H9 (cell line): Measurements from ENCODE around the gene ADAMTS2. TPM values are rescaled to one million over a fixed set of nuclear protein-coding genes. Genes with fewer than 3 reads are reported as not detected.

Source experiments
- DNase-seq: peaks from one replicate; pipeline ENCODE4 v3.0.0-alpha.2; 2017
- H2AFZ ChIP-seq: one replicate; pipeline ENCODE4 v1.6.1; 2013; ENCODE audit warnings: mild to moderate bottlenecking, low read length, control low read depth, moderate library complexity
- H2AK5ac ChIP-seq: 2 replicates; pipeline ENCODE4 v1.6.1; 2013; ENCODE audit warnings: low read length, control low read depth, mixed read lengths; ENCODE audit not compliant: insufficient read length
- H2BK120ac ChIP-seq: one replicate; pipeline ENCODE4 v1.6.1; 2013; ENCODE audit warnings: low read depth, mild to moderate bottlenecking, low read length, control low read depth, inconsistent platforms; ENCODE audit not compliant: poor library complexity, severe bottlenecking
- H2BK12ac ChIP-seq: 2 replicates; pipeline ENCODE4 v1.6.1; 2013; ENCODE audit warnings: low read length, control low read depth, mixed read lengths, low read depth; ENCODE audit not compliant: insufficient read length
- H2BK15ac ChIP-seq: 2 replicates; pipeline ENCODE4 v1.6.1; 2013; ENCODE audit warnings: low read depth, low read length, control low read depth
- H2BK20ac ChIP-seq: one replicate; pipeline ENCODE4 v1.6.1; 2013; ENCODE audit warnings: low read depth, mild to moderate bottlenecking, low read length, control low read depth, inconsistent platforms; ENCODE audit not compliant: poor library complexity, severe bottlenecking
- H2BK5ac ChIP-seq: 2 replicates; pipeline ENCODE4 v1.6.1; 2013; ENCODE audit warnings: low read length, control low read depth, mixed read lengths; ENCODE audit not compliant: insufficient read length
- H3K14ac ChIP-seq: 2 replicates; pipeline ENCODE4 v1.6.1; 2013; ENCODE audit warnings: low read length, control low read depth; ENCODE audit not compliant: insufficient read depth
- H3K18ac ChIP-seq: 2 replicates; pipeline ENCODE4 v1.6.1; 2013; ENCODE audit warnings: low read depth, mild to moderate bottlenecking, mixed read lengths, low read length, control low read depth; ENCODE audit not compliant: insufficient read length
- H3K23ac ChIP-seq: 2 replicates; pipeline ENCODE4 v1.6.1; 2013; ENCODE audit warnings: low read length, control low read depth, mixed read lengths, low read depth; ENCODE audit not compliant: insufficient read length
- H3K23me2 ChIP-seq: 2 replicates; pipeline ENCODE4 v1.6.1; 2013; ENCODE audit warnings: low read depth, mild to moderate bottlenecking, mixed read lengths, low read length, control low read depth; ENCODE audit not compliant: insufficient read length, poor library complexity, severe bottlenecking
- H3K27ac ChIP-seq: 2 replicates; pipeline ENCODE4 v1.5.1; 2013; ENCODE audit warnings: low read length, control low read depth, mixed read lengths, low read depth; ENCODE audit not compliant: insufficient read length
- H3K27me3 ChIP-seq: 2 replicates; pipeline ENCODE4 v1.6.1; 2013; ENCODE audit warnings: low read length, control low read depth, inconsistent platforms; ENCODE audit not compliant: insufficient read depth
- H3K4ac ChIP-seq: 2 replicates; pipeline ENCODE4 v1.6.1; 2013; ENCODE audit warnings: low read depth, mild to moderate bottlenecking, control low read depth, inconsistent platforms, low read length, moderate library complexity
- H3K4me1 ChIP-seq: 2 replicates; pipeline ENCODE4 v1.6.1; 2013; ENCODE audit warnings: low read length, control low read depth, inconsistent platforms; ENCODE audit not compliant: insufficient read depth
- H3K4me2 ChIP-seq: 2 replicates; pipeline ENCODE4 v1.6.1; 2013; ENCODE audit warnings: low read length, control low read depth, mixed read lengths; ENCODE audit not compliant: insufficient read length, insufficient read depth
- H3K56ac ChIP-seq: 2 replicates; pipeline ENCODE4 v1.6.1; 2013; ENCODE audit warnings: low read depth, mild to moderate bottlenecking, mixed read lengths, low read length, control low read depth; ENCODE audit not compliant: insufficient read length
- H3K79me1 ChIP-seq: 2 replicates; pipeline ENCODE4 v1.6.1; 2013; ENCODE audit warnings: low read depth, mild to moderate bottlenecking, moderate library complexity, low read length, control low read depth, inconsistent platforms; ENCODE audit not compliant: insufficient read depth, poor library complexity, severe bottlenecking
- H3K79me2 ChIP-seq: 2 replicates; pipeline ENCODE4 v1.6.1; 2013; ENCODE audit warnings: low read length, control low read depth, inconsistent platforms; ENCODE audit not compliant: insufficient read depth
- H3K9ac ChIP-seq: 2 replicates; pipeline ENCODE4 v1.6.1; 2013; ENCODE audit warnings: low read length, control low read depth, mixed read lengths; ENCODE audit not compliant: insufficient read length; ENCODE audit errors: extremely low read depth
- H3K9me3 ChIP-seq: one replicate; pipeline ENCODE4 v1.6.1; 2013; ENCODE audit warnings: low read depth, low read length, inconsistent platforms; ENCODE audit not compliant: control insufficient read depth
- H3T11ph ChIP-seq: one replicate; pipeline ENCODE4 v1.6.1; 2013; ENCODE audit warnings: mild to moderate bottlenecking, low read length, control low read depth, inconsistent platforms
- H4K20me1 ChIP-seq: one replicate; pipeline ENCODE4 v1.6.1; 2013; ENCODE audit not compliant: control insufficient read depth, insufficient read length, insufficient read depth
- H4K5ac ChIP-seq: 2 replicates; pipeline ENCODE4 v1.6.1; 2013; ENCODE audit warnings: low read depth, mild to moderate bottlenecking, mixed read lengths, low read length, control low read depth; ENCODE audit not compliant: insufficient read length
- H4K8ac ChIP-seq: replicated peaks from 2 replicates; pipeline ENCODE4 v1.6.1; 2013; ENCODE audit warnings: low read length, control low read depth, mixed read lengths, low read depth; ENCODE audit not compliant: insufficient read length
- H4K91ac ChIP-seq: 2 replicates; pipeline ENCODE4 v1.6.1; 2013; ENCODE audit warnings: low read depth, mild to moderate bottlenecking, moderate library complexity, mixed read lengths, low read length, control low read depth; ENCODE audit not compliant: insufficient read length
- H3K27ac Mint-ChIP-seq, 3 experiments: 2 replicates in 2 of 3; 3 replicates in 1 of 3; pipeline ENCODE4 v1.8.0; 2020 to 2021; ENCODE audit warnings: mixed read lengths in 3 of 3, mild to moderate bottlenecking in 1 of 3, moderate library complexity in 1 of 3
- H3K27me3 Mint-ChIP-seq: 2 replicates; pipeline ENCODE4 v1.8.0; 2021; ENCODE audit warnings: low read depth, mild to moderate bottlenecking, moderate library complexity, mixed read lengths
- H3K36me3 Mint-ChIP-seq, 3 experiments: 2 replicates in 2 of 3; 3 replicates in 1 of 3; pipeline ENCODE4 v1.8.0; 2020 to 2021; ENCODE audit warnings: low read depth in 3 of 3, mixed read lengths in 3 of 3; ENCODE audit not compliant: insufficient read depth in 1 of 3
- H3K4me1 Mint-ChIP-seq, 2 experiments: 2 replicates each; pipeline ENCODE4 v1.8.0; 2020; ENCODE audit warnings: mixed read lengths in 2 of 2
- H3K4me3 Mint-ChIP-seq, 2 experiments: 2 replicates in 1 of 2; 3 replicates in 1 of 2; pipeline ENCODE4 v1.8.0; 2020 to 2021; ENCODE audit warnings: mild to moderate bottlenecking in 2 of 2, mixed read lengths in 2 of 2, moderate library complexity in 1 of 2
- H3K9me3 Mint-ChIP-seq, 2 experiments: 2 replicates in 1 of 2; 3 replicates in 1 of 2; pipeline ENCODE4 v1.8.0; 2020; ENCODE audit warnings: mild to moderate bottlenecking in 2 of 2, mixed read lengths in 2 of 2, moderate library complexity in 1 of 2
- CTCF ChIP-seq: fragments of 200-600 bp; sonication (generic); conservative IDR thresholded peaks from 3 replicates; pipeline ENCODE4 v1.8.0; 2021; ENCODE audit warnings: antibody characterized with exemption, mild to moderate bottlenecking
- WGBS: extraction: QIAGEN DNeasy Blood & Tissue Kit; methylation state at CpG from one replicate; pipeline ENCODE4 v1.1.7; 2013; ENCODE audit warnings: missing lambda C conversion rate, low lambda C conversion rate, mixed read lengths; ENCODE audit not compliant: insufficient read length; ENCODE audit errors: extremely low coverage; 5-methylcytosine and 5-hydroxymethylcytosine counted together
- total RNA-seq: library from RNA; stranded (reverse); gene quantifications from 2 replicates; pipeline ENCODE4 v1.2.1, GENCODE V29; 2021

The ADAMTS2 gene
- total RNA-seq, 1 experiment from 2014 or later = 5.4 TPM

DNA sequence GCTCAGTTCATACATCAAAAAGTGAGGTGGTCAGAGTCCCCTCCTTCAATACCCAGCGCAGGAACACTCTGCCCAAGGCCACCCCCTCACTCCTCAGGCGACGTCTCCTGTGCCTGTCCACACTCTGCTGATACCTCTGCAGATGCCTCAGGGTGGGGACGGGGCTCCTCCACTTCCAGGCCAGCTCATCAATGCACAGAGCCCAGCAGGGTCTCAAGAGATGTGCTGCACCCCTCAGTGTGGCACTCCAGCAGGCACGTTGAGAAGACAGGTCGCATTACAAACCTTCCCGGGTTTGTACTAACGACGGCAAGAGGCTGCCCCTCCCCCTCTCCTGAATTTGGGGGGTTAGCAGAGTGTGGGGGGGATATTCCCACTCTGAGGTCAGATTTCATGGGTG lies 156.6 kb downstream of the ADAMTS2 start:
- H2AK5ac ChIP-seq = no peak overlapping the region
- Mint-ChIP-seq H3K4me3 (peak overlapping the region in 1 of 2 experiments; percentile 16; a peak in 2 of 5 replicates), H3K9me3 (no peaks in the 10 kb centered on the region; a peak in 1 of 5 replicates), H3K4me1 (peaks cover 58 to 74% of the 10 kb centered on the region in 2 experiments), H3K27ac (peak overlapping the region; percentile 12 to 44 (median 39); a peak in 2 of 7 replicates), H3K36me3 (0 out of 7 replicates have a peak, but pooled peaks cover 0 to 3% (median 2%) of the 10 kb centered on the region in 3 experiments), H3K27me3 (peaks cover 5% of the 10 kb centered on the region)
- H3K9ac ChIP-seq = no peak overlapping the region
- WGBS = no CpG with 5 or more reads among the region's 9 CpGs
- H4K8ac ChIP-seq = no peak overlapping the region
- no peaks in the 10 kb centered on the region for H3K27me3 ChIP-seq
- H2BK12ac ChIP-seq = no peak overlapping the region
- peak overlapping the region; percentile 55; the same call in 1 of the 2 replicates for H3K14ac ChIP-seq
- no peak overlapping the region for H2BK5ac ChIP-seq
- H3T11ph ChIP-seq = no peak overlapping the region
- DNase-seq = no peak
- H3K23me2 ChIP-seq = no peaks in the 10 kb centered on the region
- H3K79me1 ChIP-seq = no peaks in the 10 kb centered on the region
- no peak overlapping the region for H2BK15ac ChIP-seq
- H2AFZ ChIP-seq = no peak overlapping the region
- H4K5ac ChIP-seq = no peak overlapping the region
- H3K56ac ChIP-seq = no peak overlapping the region
- H4K20me1 ChIP-seq = no peaks in the 10 kb centered on the region
- H3K4ac ChIP-seq = no peak overlapping the region
- H3K9me3 ChIP-seq = no peaks in the 10 kb centered on the region
- H3K18ac ChIP-seq = no peak overlapping the region
- H3K27ac ChIP-seq = no peak overlapping the region
- no peak overlapping the region for H3K23ac ChIP-seq
- peaks cover 8% of the 10 kb centered on the region; the same call in 1 of the 2 replicates for H3K4me1 ChIP-seq
- no peak overlapping the region for H2BK20ac ChIP-seq
- H3K79me2 ChIP-seq = no peaks in the 10 kb centered on the region
- H2BK120ac ChIP-seq = no peak overlapping the region
- TF ChIP-seq CTCF = no peak
- H3K4me2 ChIP-seq = no peak overlapping the region
- H4K91ac ChIP-seq = no peak overlapping the region
